IMR-90 (cell line): ENCODE data around the gene NPS. TPM values are rescaled to one million over a fixed set of nuclear protein-coding genes. Genes with fewer than 3 reads are reported as not detected.

ENCODE experiments used
- ATAC-seq: fragments of 200-7000 bp; cut with Tn5 transposase; 2 replicates; pipeline ENCODE4 v1.9.1; 2020; ENCODE audit warnings: low read depth, mild to moderate bottlenecking, moderate library complexity
- BruUV-seq: library from RNA; stranded (reverse); fragments of 400-500 nt; replicated peaks from 2 replicates; lab custom pipeline; 2021; lab: Mats Ljungman, UMichigan
- CTCF ChIA-PET: fragments of 300-600 bp; formaldehyde crosslinking; extraction: SDS; loops from one replicate; lab custom pipeline; 2021; ENCODE audit warnings: antibody characterized with exemption; lab: Yijun Ruan, JAX
- POLR2A ChIA-PET: fragments of 300-600 bp; sonication (Branson Sonifier 250); formaldehyde crosslinking; loops from one replicate; lab custom pipeline; 2022; ENCODE audit warnings: antibody characterized with exemption; ENCODE audit not compliant: unreplicated experiment; lab: Charles Lee
- DNase-seq: peaks from one replicate; pipeline ENCODE4 v3.0.0; 2013
- H2AFZ ChIP-seq: replicated peaks from 2 replicates; pipeline ENCODE3; 2013; ENCODE audit warnings: low read length, mild to moderate bottlenecking; ENCODE audit not compliant: poor library complexity
- H2AK5ac ChIP-seq: 2 replicates; pipeline ENCODE4 v1.6.1; 2013; ENCODE audit warnings: low read depth, low read length, inconsistent platforms
- H2AK9ac ChIP-seq: replicated peaks from 2 replicates; pipeline ENCODE3; 2013; ENCODE audit warnings: mild to moderate bottlenecking, low read depth, low read length, moderate library complexity; ENCODE audit not compliant: poor library complexity
- H2BK120ac ChIP-seq: 2 replicates; pipeline ENCODE4 v1.6.1; 2013; ENCODE audit warnings: low read depth, low read length, inconsistent platforms
- H2BK15ac ChIP-seq: 3 replicates; pipeline ENCODE4 v1.6.1; 2013; ENCODE audit warnings: low read depth, low read length, inconsistent platforms
- H2BK20ac ChIP-seq: 2 replicates; pipeline ENCODE4 v1.6.1; 2013; ENCODE audit warnings: low read depth, mild to moderate bottlenecking, inconsistent platforms, low read length, moderate library complexity
- H2BK5ac ChIP-seq: 2 replicates; pipeline ENCODE4 v1.6.1; 2013; ENCODE audit warnings: mild to moderate bottlenecking, low read depth, low read length, inconsistent platforms; ENCODE audit not compliant: poor library complexity, severe bottlenecking
- H3K14ac ChIP-seq: replicated peaks from 2 replicates; pipeline ENCODE4 v1.6.1; 2013; ENCODE audit warnings: low read depth, low read length, inconsistent platforms
- H3K18ac ChIP-seq: 2 replicates; pipeline ENCODE4 v1.6.1; 2013; ENCODE audit warnings: low read depth, low read length, control low read depth
- H3K23ac ChIP-seq: 2 replicates; pipeline ENCODE4 v1.6.1; 2013; ENCODE audit warnings: low read depth, low read length, inconsistent platforms
- H3K27ac ChIP-seq: 2 replicates; pipeline ENCODE4 v1.5.1; 2013; ENCODE audit warnings: mild to moderate bottlenecking, control low read depth, low read length; ENCODE audit not compliant: insufficient read depth
- H3K27me3 ChIP-seq: 2 replicates; pipeline ENCODE4 v1.6.1; 2013; ENCODE audit warnings: low read length; ENCODE audit not compliant: control insufficient read depth, insufficient read depth
- H3K36me3 ChIP-seq: 2 replicates; pipeline ENCODE4 v1.6.1; 2013; ENCODE audit warnings: low read length, mixed read lengths; ENCODE audit not compliant: control insufficient read depth, insufficient read depth
- H3K4ac ChIP-seq: 2 replicates; pipeline ENCODE4 v1.6.1; 2013; ENCODE audit warnings: low read depth, low read length, inconsistent platforms
- H3K4me1 ChIP-seq: 2 replicates; pipeline ENCODE4 v1.6.1; 2013; ENCODE audit warnings: low read length, mixed read lengths; ENCODE audit not compliant: control insufficient read depth, insufficient read depth
- H3K4me2 ChIP-seq: 2 replicates; pipeline ENCODE4 v1.6.1; 2013; ENCODE audit warnings: low read depth, mild to moderate bottlenecking, control low read depth, low read length, moderate library complexity
- H3K4me3 ChIP-seq: 2 replicates; pipeline ENCODE4 v1.5.1; 2013; ENCODE audit warnings: low read depth, mild to moderate bottlenecking, control low read depth, low read length, moderate library complexity; ENCODE audit not compliant: insufficient read depth
- H3K56ac ChIP-seq: 2 replicates; pipeline ENCODE4 v1.6.1; 2013; ENCODE audit warnings: low read length, inconsistent platforms; ENCODE audit not compliant: insufficient read depth; ENCODE audit errors: extremely low read depth
- H3K79me1 ChIP-seq, 2 experiments: 2 replicates each; pipeline ENCODE4 v1.6.1; 2013; ENCODE audit warnings: low read length in 2 of 2, inconsistent platforms in 1 of 2, low read depth in 1 of 2
- H3K9ac ChIP-seq: 2 replicates; pipeline ENCODE4 v1.6.1; 2013; ENCODE audit warnings: low read depth, low read length, control low read depth
- H3K9me1 ChIP-seq: 2 replicates; pipeline ENCODE4 v1.6.1; 2013; ENCODE audit warnings: low read length, inconsistent platforms; ENCODE audit not compliant: insufficient read depth
- H3K9me3 ChIP-seq: 2 replicates; pipeline ENCODE4 v1.6.1; 2013; ENCODE audit warnings: low read length; ENCODE audit not compliant: control insufficient read depth, insufficient read depth
- H4K20me1 ChIP-seq: 2 replicates; pipeline ENCODE4 v1.6.1; 2013; ENCODE audit warnings: low read length, inconsistent platforms; ENCODE audit not compliant: insufficient read depth
- H4K5ac ChIP-seq: 2 replicates; pipeline ENCODE4 v1.6.1; 2013; ENCODE audit warnings: mild to moderate bottlenecking, low read depth, low read length, control low read depth
- H4K8ac ChIP-seq, 2 experiments: 2 replicates each; pipeline ENCODE4 v1.6.1; 2013; ENCODE audit warnings: low read depth in 2 of 2, low read length in 2 of 2, control low read depth in 1 of 2, inconsistent platforms in 1 of 2
- H4K91ac ChIP-seq: 2 replicates; pipeline ENCODE4 v1.6.1; 2013; ENCODE audit warnings: low read depth, low read length, inconsistent platforms; ENCODE audit not compliant: insufficient read depth
- BHLHE40 ChIP-seq: fragments of 150-350 bp; IDR thresholded peaks from 2 replicates; pipeline ENCODE4 v1.6.1; 2016; ENCODE audit warnings: mild to moderate bottlenecking, low read depth, low read length
- CHD1 ChIP-seq: IDR thresholded peaks from 2 replicates; pipeline ENCODE4 v1.6.1; 2012; ENCODE audit warnings: low read depth, low read length, improper control_type of control experiment
- ELK1 ChIP-seq: fragments of 150-350 bp; IDR thresholded peaks from 2 replicates; pipeline ENCODE4 v1.6.1; 2016; ENCODE audit warnings: low read depth, mild to moderate bottlenecking, low read length, moderate library complexity, borderline replicate concordance
- MAFK ChIP-seq: IDR thresholded peaks from 2 replicates; pipeline ENCODE4 v1.6.1; 2012; ENCODE audit warnings: low read depth, low read length, improper control_type of control experiment
- MAZ ChIP-seq: IDR thresholded peaks from 2 replicates; pipeline ENCODE4 v1.6.1; 2012; ENCODE audit warnings: low read depth, mild to moderate bottlenecking, low read length, improper control_type of control experiment, moderate library complexity, borderline replicate concordance
- NFE2L2 ChIP-seq: fragments of 150-350 bp; IDR thresholded peaks from 2 replicates; pipeline ENCODE4 v1.6.1; 2016; ENCODE audit warnings: low read depth, mild to moderate bottlenecking, low read length
- RFX5 ChIP-seq: IDR thresholded peaks from 2 replicates; pipeline ENCODE4 v1.8.0; 2012; ENCODE audit warnings: low read depth, mild to moderate bottlenecking, low read length, moderate library complexity
- SMC3 ChIP-seq: fragments of 150-350 bp; IDR thresholded peaks from 2 replicates; pipeline ENCODE4 v1.6.1; 2016; ENCODE audit warnings: low read depth, mild to moderate bottlenecking, antibody characterized with exemption, low read length, moderate library complexity
- USF2 ChIP-seq: fragments of 150-350 bp; IDR thresholded peaks from 2 replicates; pipeline ENCODE4 v1.6.1; 2017; ENCODE audit warnings: mild to moderate bottlenecking, antibody characterized with exemption, low read length, low read depth
- WGBS, 2 experiments: methylation state at CpG; one replicate each; pipeline versions ENCODE4 v1.1.5 to v1.1.7; 2013; ENCODE audit warnings: missing lambda C conversion rate in 2 of 2; ENCODE audit not compliant: insufficient read length in 1 of 2; ENCODE audit errors: extremely low coverage in 2 of 2; 5-methylcytosine and 5-hydroxymethylcytosine counted together
- dilution Hi-C: fragments of 300-500 bp; cut with HindIII; formaldehyde crosslinking; loops from one replicate; pipeline ENCODE4 v1.14.3; 2018; ENCODE audit warnings: low sequenced_read_pairs; ENCODE audit not compliant: unreplicated experiment
- in situ Hi-C: fragments of 300-500 bp; cut with MboI; formaldehyde crosslinking; loops from 3 replicates; pipeline ENCODE4 v1.14.3; 2019; ENCODE audit warnings: low sequenced_read_pairs, inconsistent platforms, mixed read lengths
- intact Hi-C: fragments of 100-400 bp; cut with micrococcal nuclease; formaldehyde crosslinking; loops from 2 replicates; pipeline ENCODE4 v1.10.0; 2022
- polyA plus RNA-seq, 3 experiments: library from polyadenylated mRNA; depleted of rRNA; stranded (reverse); fragments of >200 nt; gene quantifications; 2 replicates each; pipeline ENCODE4 v1.2.3, GENCODE V29; 2012; ENCODE audit warnings: low replicate concordance in 1 of 3
- total RNA-seq: library from RNA; depleted of rRNA; stranded (reverse); fragments of >200 nt; gene quantifications from 2 replicates; pipeline ENCODE4 v1.2.3, GENCODE V29; 2012

NPS gene
- total and polyA plus RNA-seq, 2 of the 4 experiments (the other 2 are of a cell fraction) = not detected

GRCh38 chr10:127532659-127533058 lies 16.4 kb upstream of the NPS start:
- Histone ChIP-seq H3K56ac (no peak overlapping the region), H2BK20ac (no peak overlapping the region), H3K4me3 (no peak overlapping the region), H4K20me1 (no peaks in the 10 kb centered on the region), H3K36me3 (no peaks in the 10 kb centered on the region), H2BK120ac (no peak overlapping the region), H3K79me1 (no peaks in the 10 kb centered on the region), H3K18ac (no peak overlapping the region), H3K4me1 (no peaks in the 10 kb centered on the region), H3K23ac (no peak overlapping the region), H2AK9ac (no peak overlapping the region), H3K14ac (no peak overlapping the region), H3K4me2 (no peak overlapping the region), H3K9me3 (peaks cover 6% of the 10 kb centered on the region; the same call in 1 of the 2 replicates), H2BK15ac (no peak overlapping the region), H4K5ac (no peak overlapping the region), H3K9me1 (no peaks in the 10 kb centered on the region), H2AFZ (no peak overlapping the region), H4K91ac (no peak overlapping the region), H3K4ac (no peak overlapping the region), H3K27me3 (no peaks in the 10 kb centered on the region), H3K27ac (no peak overlapping the region), H3K9ac (no peak overlapping the region), H2BK5ac (no peak overlapping the region), H4K8ac (no peak overlapping the region), H2AK5ac (no peak overlapping the region)
- BruUV-seq = no TSS peak
- in situ Hi-C loops (no loop called here), intact Hi-C loops (no loop called here), dilution Hi-C loops (no loop called here)
- CTCF ChIA-PET = no interaction called here
- ATAC-seq (no peak), DNase-seq (no peak)
- no CpG with 5 or more reads among the region's 5 CpGs for WGBS, 2 experiments
- TF ChIP-seq SMC3 (no peak), NFE2L2 (no peak), BHLHE40 (no peak), CHD1 (no peak), MAFK (no peak), USF2 (no peak), RFX5 (no peak), ELK1 (no peak), MAZ (no peak)
- POLR2A ChIA-PET = no interaction called here
